Endothelial cell of umbilical vein (primary cell): ENCODE results near the gene TTC29. TPM values are rescaled to one million over a fixed set of nuclear protein-coding genes. Genes with fewer than 3 reads are reported as not detected.

Experiments used
- BruUV-seq: library from RNA; stranded (reverse); fragments of 400-500 nt; replicated peaks from 2 replicates; lab custom pipeline; 2021; lab: Mats Ljungman, UMichigan
- CTCF ChIA-PET: fragments of 300-600, 350-600 bp; sonication (Branson Sonifier 250); formaldehyde crosslinking; loops from one replicate; lab custom pipeline; 2021; ENCODE audit warnings: antibody characterized with exemption, inconsistent platforms; lab: Charles Lee
- POLR2A ChIA-PET: fragments of 300-600, 350-600 bp; sonication (Branson Sonifier 250); formaldehyde crosslinking; loops from one replicate; lab custom pipeline; 2021; ENCODE audit warnings: antibody characterized with exemption, inconsistent platforms; lab: Charles Lee
- DNase-seq: peaks from one replicate; pipeline ENCODE4 v3.0.0-alpha.2; 2011; ENCODE audit warnings: low read depth, low spot score
- FAIRE-seq: peaks from 2 replicates; lab custom pipeline; 2011; peaks lifted over from hg19 to GRCh38; lab: Jason Lieb, UNC
- H2AFZ ChIP-seq: 2 replicates; pipeline ENCODE4 v1.6.0; 2012; ENCODE audit warnings: low read depth, low read length, control low read depth, inconsistent platforms
- H3K27ac ChIP-seq: 2 replicates; pipeline ENCODE4 v1.5.1; 2011; ENCODE audit warnings: low read depth, mild to moderate bottlenecking, control low read depth, low read length, moderate library complexity; ENCODE audit not compliant: insufficient read depth
- H3K27me3 ChIP-seq, 2 experiments: 2 replicates each; pipeline versions ENCODE4 v1.6.0 to v1.6.1; 2011; ENCODE audit warnings: low read length in 2 of 2, mixed read lengths in 1 of 2; ENCODE audit not compliant: control insufficient read depth in 2 of 2, insufficient read depth in 2 of 2
- H3K36me3 ChIP-seq, 2 experiments: 2 replicates in 1 of 2; 3 replicates in 1 of 2; pipeline ENCODE4 v1.5.1; 2011; ENCODE audit warnings: low read length in 2 of 2, mild to moderate bottlenecking in 1 of 2, moderate library complexity in 1 of 2; ENCODE audit not compliant: control insufficient read depth in 2 of 2, insufficient read depth in 2 of 2; ENCODE audit errors: extremely low read depth in 1 of 2
- H3K4me1 ChIP-seq: 3 replicates; pipeline ENCODE4 v1.5.1; 2011; ENCODE audit warnings: mild to moderate bottlenecking, low read length; ENCODE audit not compliant: control insufficient read depth, insufficient read depth; ENCODE audit errors: extremely low read depth
- H3K4me2 ChIP-seq: 2 replicates; pipeline ENCODE4 v1.6.1; 2011; ENCODE audit warnings: low read length, control low read depth, mixed read lengths; ENCODE audit not compliant: insufficient read depth
- H3K4me3 ChIP-seq, 3 experiments: fragments of 200-600 bp in 1 of 3; sonication (generic), shearing (Covaris generic) in 1 of 3; replicated peaks in 1 of 3; 2 replicates each; pipeline ENCODE4 v1.5.1; 2011 to 2016; ENCODE audit warnings: control low read depth in 3 of 3, low read length in 3 of 3, mild to moderate bottlenecking in 2 of 3, inconsistent platforms in 1 of 3, low read depth in 1 of 3, moderate library complexity in 1 of 3; ENCODE audit not compliant: insufficient read depth in 1 of 3
- H3K79me2 ChIP-seq: 2 replicates; pipeline ENCODE4 v1.6.0; 2012; ENCODE audit warnings: low read length, inconsistent platforms; ENCODE audit not compliant: control insufficient read depth, insufficient read depth
- H3K9ac ChIP-seq: replicated peaks from 2 replicates; pipeline ENCODE3; 2011; ENCODE audit warnings: low read length, control low read depth; ENCODE audit not compliant: insufficient read depth; ENCODE audit errors: extremely low read depth
- H3K9me1 ChIP-seq: replicated peaks from 3 replicates; pipeline ENCODE4 v1.6.0; 2011; ENCODE audit warnings: mild to moderate bottlenecking, low read length; ENCODE audit not compliant: control insufficient read depth, insufficient read depth; ENCODE audit errors: extremely low read depth
- H3K9me3 ChIP-seq: replicated peaks from 2 replicates; pipeline ENCODE4 v1.5.1; 2012; ENCODE audit warnings: low read length, inconsistent platforms; ENCODE audit not compliant: control insufficient read depth, insufficient read depth
- H4K20me1 ChIP-seq: replicated peaks from 2 replicates; pipeline ENCODE3; 2011; ENCODE audit warnings: mild to moderate bottlenecking, low read length; ENCODE audit not compliant: control insufficient read depth, insufficient read depth; ENCODE audit errors: extremely low read depth
- EZH2 ChIP-seq: IDR thresholded peaks from 2 replicates; pipeline ENCODE4 v1.6.1; 2012; ENCODE audit warnings: borderline replicate concordance, low read depth, mild to moderate bottlenecking, moderate library complexity, low read length, inconsistent platforms; ENCODE audit not compliant: severe bottlenecking
- FOS ChIP-seq: IDR thresholded peaks from 2 replicates; pipeline ENCODE4 v1.6.1; 2011; ENCODE audit warnings: mild to moderate bottlenecking, low read length, moderate library complexity, borderline replicate concordance; ENCODE audit not compliant: insufficient read depth
- GATA2 ChIP-seq: IDR thresholded peaks from 2 replicates; pipeline ENCODE4 v1.7.0; 2011; ENCODE audit warnings: low read depth, mild to moderate bottlenecking, moderate library complexity, mixed read lengths, low read length; ENCODE audit not compliant: insufficient read length, insufficient read depth
- JUN ChIP-seq: IDR thresholded peaks from 2 replicates; pipeline ENCODE4 v1.6.1; 2011; ENCODE audit warnings: borderline replicate concordance, low read depth; ENCODE audit not compliant: insufficient read length, insufficient read depth
- MYC ChIP-seq: IDR thresholded peaks from one replicate; pipeline ENCODE4 v1.6.1; 2011; ENCODE audit warnings: mild to moderate bottlenecking, low read depth, low read length
- POLR2A ChIP-seq: IDR thresholded peaks from 2 replicates; pipeline ENCODE4 v1.6.1; 2012; ENCODE audit warnings: low read depth, mild to moderate bottlenecking, control low read depth, low read length
- POLR2AphosphoS5 ChIP-seq: IDR thresholded peaks from 2 replicates; pipeline ENCODE4 v1.6.1; 2012; ENCODE audit warnings: low read depth, mild to moderate bottlenecking, control low read depth, low read length, moderate library complexity; ENCODE audit not compliant: insufficient read depth
- dilution Hi-C: fragments of 300-500 bp; cut with MboI; formaldehyde crosslinking; loops from one replicate; pipeline ENCODE4 v1.15.0; 2019; ENCODE audit warnings: low sequenced_read_pairs; ENCODE audit not compliant: extremely low pct_ligation_motif_present
- intact Hi-C: fragments of 100-400 bp; cut with micrococcal nuclease; formaldehyde crosslinking; loops from one replicate; pipeline ENCODE4 v1.10.0; 2022
- polyA plus RNA-seq, 4 experiments: library from polyadenylated mRNA; depleted of rRNA in 3 of 4; stranded (reverse) in 3 of 4; unstranded in 1 of 4; fragments of >200 nt; gene quantifications; 2 replicates each; pipeline versions ENCODE4 v1.2.1 to v1.2.3, GENCODE V29; 2011 to 2012; ENCODE audit warnings: missing spikeins in 1 of 4
- total RNA-seq: library from RNA; stranded (reverse); gene quantifications from 2 replicates; pipeline ENCODE4 v1.2.3, GENCODE V29; 2021
- TF ChIP-seq, protein P1 (sequence below): IDR thresholded peaks from 2 replicates; pipeline ENCODE4 v1.6.1; 2011; ENCODE audit not compliant: insufficient read depth, insufficient read length
- TF ChIP-seq, protein P2 (sequence below), 2 donors: IDR thresholded peaks; 1 replicate in 1 of 2; 2 replicates in 1 of 2; pipeline ENCODE4 v1.5.1; 2011; ENCODE audit warnings: low read length in 2 of 2, mild to moderate bottlenecking in 2 of 2, moderate library complexity in 2 of 2, control low read depth in 1 of 2, inconsistent platforms in 1 of 2, low read depth in 1 of 2; ENCODE audit not compliant: insufficient read depth in 1 of 2; ENCODE audit errors: extremely low read depth in 1 of 2

TTC29 gene
- total and polyA plus RNA-seq, 2 donors (not counting 3 experiments of a cell fraction or from before 2014, with no cell fraction given): not detected

DNA sequence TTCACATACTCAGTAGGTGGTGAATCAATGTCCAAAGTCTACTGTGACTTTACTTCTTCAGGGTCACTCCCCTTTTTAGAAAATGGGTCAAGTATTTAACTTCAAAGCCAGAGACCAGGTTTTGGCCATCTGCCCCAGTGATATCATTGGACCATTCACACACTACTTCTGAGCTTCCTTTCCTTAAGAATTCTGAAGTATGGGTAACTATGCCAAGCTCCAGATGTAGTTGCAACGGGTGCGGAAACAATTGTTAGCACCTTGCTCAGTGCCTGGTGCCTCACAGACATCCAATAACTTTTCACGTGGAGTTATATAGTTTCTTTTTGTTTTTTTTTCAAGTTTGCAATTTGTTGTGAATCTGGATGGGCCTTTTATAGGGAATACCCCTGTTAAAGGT lies 62.6 kb downstream of the TTC29 start:
- H3K4me1 ChIP-seq: no peaks in the 10 kb centered on the region
- TF ChIP-seq GATA2 (no peak), POLR2AphosphoS5 (no peak), EZH2 (no peak), MYC (no peak), FOS (no peak), JUN (no peak), POLR2A (no peak)
- TF ChIP-seq, protein P1, sequence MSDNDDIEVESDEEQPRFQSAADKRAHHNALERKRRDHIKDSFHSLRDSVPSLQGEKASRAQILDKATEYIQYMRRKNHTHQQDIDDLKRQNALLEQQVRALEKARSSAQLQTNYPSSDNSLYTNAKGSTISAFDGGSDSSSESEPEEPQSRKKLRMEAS: no peak
- TF ChIP-seq, protein P2, sequence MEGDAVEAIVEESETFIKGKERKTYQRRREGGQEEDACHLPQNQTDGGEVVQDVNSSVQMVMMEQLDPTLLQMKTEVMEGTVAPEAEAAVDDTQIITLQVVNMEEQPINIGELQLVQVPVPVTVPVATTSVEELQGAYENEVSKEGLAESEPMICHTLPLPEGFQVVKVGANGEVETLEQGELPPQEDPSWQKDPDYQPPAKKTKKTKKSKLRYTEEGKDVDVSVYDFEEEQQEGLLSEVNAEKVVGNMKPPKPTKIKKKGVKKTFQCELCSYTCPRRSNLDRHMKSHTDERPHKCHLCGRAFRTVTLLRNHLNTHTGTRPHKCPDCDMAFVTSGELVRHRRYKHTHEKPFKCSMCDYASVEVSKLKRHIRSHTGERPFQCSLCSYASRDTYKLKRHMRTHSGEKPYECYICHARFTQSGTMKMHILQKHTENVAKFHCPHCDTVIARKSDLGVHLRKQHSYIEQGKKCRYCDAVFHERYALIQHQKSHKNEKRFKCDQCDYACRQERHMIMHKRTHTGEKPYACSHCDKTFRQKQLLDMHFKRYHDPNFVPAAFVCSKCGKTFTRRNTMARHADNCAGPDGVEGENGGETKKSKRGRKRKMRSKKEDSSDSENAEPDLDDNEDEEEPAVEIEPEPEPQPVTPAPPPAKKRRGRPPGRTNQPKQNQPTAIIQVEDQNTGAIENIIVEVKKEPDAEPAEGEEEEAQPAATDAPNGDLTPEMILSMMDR (IDR thresholded peaks at IDR 0.05; ENCODE audit: extremely low read depth in 1 of 2, insufficient read depth in 1 of 2, low read depth in 1 of 2, low read length in 2 of 2): no peak
- H3K4me3 ChIP-seq: no peak overlapping the region
- DNase-seq: no peak
- no peak for FAIRE-seq
- no peak overlapping the region for H3K9ac ChIP-seq
- no peak overlapping the region for H2AFZ ChIP-seq
- H3K27me3 ChIP-seq: peaks cover 2 to 4% of the 10 kb centered on the region in 2 experiments
- H3K9me1 ChIP-seq: no peaks in the 10 kb centered on the region
- H3K4me2 ChIP-seq: no peak overlapping the region
- BruUV-seq: no TSS peak
- no peak overlapping the region for H3K27ac ChIP-seq
- no peaks in the 10 kb centered on the region for H4K20me1 ChIP-seq
- H3K36me3 ChIP-seq: no peaks in the 10 kb centered on the region
- dilution Hi-C loops (no loop called here), intact Hi-C loops (no loop called here)
- no peaks in the 10 kb centered on the region for H3K9me3 ChIP-seq
- CTCF ChIA-PET: no interaction called here
- no peaks in the 10 kb centered on the region for H3K79me2 ChIP-seq
- POLR2A ChIA-PET: no interaction called here
